NB4 (cell line): ENCODE measurements around the gene LSAMP.

ENCODE experiments used
- DNase-seq: peaks from one replicate; pipeline ENCODE4 v3.0.0; 2010; ENCODE audit warnings: low read depth
- H3K4me3 ChIP-seq: one replicate; pipeline ENCODE4 v1.5.1; 2011; ENCODE audit warnings: mild to moderate bottlenecking, low read depth, low read length, moderate library complexity
- CTCF ChIP-seq: IDR thresholded peaks from one replicate; pipeline ENCODE4 v1.5.1; 2012; ENCODE audit warnings: low read depth, low read length
- MAX ChIP-seq: IDR thresholded peaks from 2 replicates; pipeline ENCODE4 v1.6.1; 2011; ENCODE audit warnings: low read depth, low read length
- MYC ChIP-seq: IDR thresholded peaks from 2 replicates; pipeline ENCODE4 v1.6.1; 2011; ENCODE audit warnings: low read depth, low read length
- POLR2A ChIP-seq: IDR thresholded peaks from 2 replicates; pipeline ENCODE4 v1.6.1; 2011; ENCODE audit warnings: mild to moderate bottlenecking; ENCODE audit not compliant: insufficient read length; ENCODE audit errors: extremely low read depth

The LSAMP gene

GRCh38 chr3:116181159-116181558, 264.1 kb downstream of the LSAMP start:
- no peak overlapping the region for H3K4me3 ChIP-seq
- DNase-seq, result no peak
- TF ChIP-seq MAX (no peak), MYC (no peak), POLR2A (no peak), CTCF (no peak)

GRCh38 chr3:116179091-116179490, 266.2 kb downstream of the LSAMP start:
- DNase-seq, result no peak
- H3K4me3 ChIP-seq, result no peak overlapping the region
- TF ChIP-seq CTCF (no peak), MAX (no peak), MYC (no peak), POLR2A (no peak)

- DNase-seq, result no peak
- H3K4me3 ChIP-seq, result no peak overlapping the region
- TF ChIP-seq MYC (no peak), POLR2A (no peak)
These were observed 268.2 kb downstream of the LSAMP start for GRCh38 chr3:116176974-116177555.

- TF ChIP-seq MAX (no peak), MYC (no peak), POLR2A (no peak), CTCF (no peak)
- no peak overlapping the region for H3K4me3 ChIP-seq
- DNase-seq, result no peak
These were observed 279.2 kb downstream of the LSAMP start for GRCh38 chr3:116166121-116166520.

GRCh38 chr3:116165641-116166040, 279.6 kb downstream of the LSAMP start:
- H3K4me3 ChIP-seq, result no peak overlapping the region
- no peak for TF ChIP-seq POLR2A
- TF ChIP-seq MYC, result no peak
- TF ChIP-seq MAX, result no peak
- TF ChIP-seq CTCF, result no peak
- DNase-seq, result no peak

- TF ChIP-seq MYC (no peak), MAX (no peak), POLR2A (no peak), CTCF (no peak)
- no peak overlapping the region for H3K4me3 ChIP-seq
- DNase-seq, result no peak
These were observed 280.2 kb downstream of the LSAMP start for GRCh38 chr3:116165135-116165534.
